Measurements from ENCODE around the gene PAN2. TPM values are rescaled to one million over a fixed set of nuclear protein-coding genes. Genes with fewer than 3 reads are reported as not detected.

Gene PAN2
- total and polyA plus RNA-seq, 2 donors (not counting 3 experiments of a cell fraction or from before 2014, with no cell fraction given) = 21.5 to 21.9 TPM

- no peaks in the 10 kb centered on the region for H3K79me2 ChIP-seq (ENCODE audit: control insufficient read depth, insufficient read depth, low read length)
- H3K9me3 ChIP-seq (replicated peaks; ENCODE audit: control insufficient read depth, insufficient read depth, low read length) = no peaks in the 10 kb centered on the region
- H3K4me1 ChIP-seq (ENCODE audit: control insufficient read depth, extremely low read depth, insufficient read depth, low read length) = no peaks in the 10 kb centered on the region
- dilution Hi-C loops (cut with MboI; ENCODE audit: extremely low pct_ligation_motif_present, low sequenced_read_pairs) = no loop called here
- H3K9me1 ChIP-seq (replicated peaks; ENCODE audit: control insufficient read depth, extremely low read depth, insufficient read depth, low read length) = no peaks in the 10 kb centered on the region
- no peak overlapping the region for H2AFZ ChIP-seq (ENCODE audit: low read depth, low read length)
- H4K20me1 ChIP-seq (replicated peaks; ENCODE audit: control insufficient read depth, extremely low read depth, insufficient read depth, low read length) = no peaks in the 10 kb centered on the region
- H3K36me3 ChIP-seq (ENCODE audit: control insufficient read depth in 2 of 2, extremely low read depth in 1 of 2, insufficient read depth in 2 of 2, low read length in 2 of 2) = no peaks in the 10 kb centered on the region
- no peak overlapping the region for H3K27ac ChIP-seq (ENCODE audit: insufficient read depth, low read depth, low read length)
- no peaks in the 10 kb centered on the region for H3K27me3 ChIP-seq (ENCODE audit: control insufficient read depth in 2 of 2, insufficient read depth in 2 of 2, low read length in 2 of 2)
- POLR2A ChIA-PET = interaction anchor here (0.6 to 0.7 kb wide), 2 partner anchors 11 to 32 kb away, joined by 4 to 5 read pairs; no protein-coding TSS in a partner anchor
- DNase-seq (ENCODE audit: low read depth, low spot score) (no peak), FAIRE-seq (no peak)
- H3K4me2 ChIP-seq (ENCODE audit: insufficient read depth, low read length) = no peak overlapping the region
- no peak overlapping the region for H3K9ac ChIP-seq (replicated peaks; ENCODE audit: extremely low read depth, insufficient read depth, low read length)
- CTCF ChIA-PET = no interaction called here
- no TSS peak for BruUV-seq (replicated peaks)
- no peak overlapping the region for H3K4me3 ChIP-seq (replicated peaks in 1 of 3; ENCODE audit: insufficient read depth in 1 of 3, low read depth in 1 of 3, low read length in 3 of 3)
- no peak for TF ChIP-seq MAX (IDR thresholded peaks at IDR 0.05; ENCODE audit: insufficient read depth, insufficient read length)
- intact Hi-C loops (cut with micrococcal nuclease) = no loop called here
These were observed 12.8 kb downstream of the PAN2 start for GRCh38 chr12:56321027-56321426.

GRCh38 chr12:56317675-56318074, 16.1 kb downstream of the PAN2 start:
- Histone ChIP-seq H3K4me3 (replicated peaks in 1 of 3; ENCODE audit: insufficient read depth in 1 of 3, low read depth in 1 of 3, low read length in 3 of 3) (no peak overlapping the region), H2AFZ (ENCODE audit: low read depth, low read length) (no peak overlapping the region), H3K36me3 (ENCODE audit: control insufficient read depth in 2 of 2, extremely low read depth in 1 of 2, insufficient read depth in 2 of 2, low read length in 2 of 2) (no peaks in the 10 kb centered on the region), H3K9me1 (replicated peaks; ENCODE audit: control insufficient read depth, extremely low read depth, insufficient read depth, low read length) (no peaks in the 10 kb centered on the region), H3K4me2 (ENCODE audit: insufficient read depth, low read length) (no peak overlapping the region), H3K4me1 (ENCODE audit: control insufficient read depth, extremely low read depth, insufficient read depth, low read length) (peaks cover 9% of the 10 kb centered on the region), H3K79me2 (ENCODE audit: control insufficient read depth, insufficient read depth, low read length) (peaks cover 13% of the 10 kb centered on the region), H3K9me3 (replicated peaks; ENCODE audit: control insufficient read depth, insufficient read depth, low read length) (no peaks in the 10 kb centered on the region), H4K20me1 (replicated peaks; ENCODE audit: control insufficient read depth, extremely low read depth, insufficient read depth, low read length) (no peaks in the 10 kb centered on the region), H3K27me3 (ENCODE audit: control insufficient read depth in 2 of 2, insufficient read depth in 2 of 2, low read length in 2 of 2) (no peaks in the 10 kb centered on the region), H3K27ac (ENCODE audit: insufficient read depth, low read depth, low read length) (no peak overlapping the region), H3K9ac (replicated peaks; ENCODE audit: extremely low read depth, insufficient read depth, low read length) (no peak overlapping the region)
- intact Hi-C loops (cut with micrococcal nuclease) = no loop called here
- no TSS peak for BruUV-seq (replicated peaks)
- ChIA-PET POLR2A (no interaction called here), CTCF (interaction anchor here (4.5 kb wide), 1 partner anchor 145 kb away, joined by 60 read pairs; no protein-coding TSS in a partner anchor)
- DNase-seq (ENCODE audit: low read depth, low spot score) (no peak), FAIRE-seq (no peak)
- dilution Hi-C loops (cut with MboI; ENCODE audit: extremely low pct_ligation_motif_present, low sequenced_read_pairs) = no loop called here
- TF ChIP-seq FOS (IDR thresholded peaks at IDR 0.05; ENCODE audit: borderline replicate concordance, insufficient read depth, low read length) (no peak), MYC (IDR thresholded peaks at IDR 0.05; ENCODE audit: low read depth, low read length) (no peak), EZH2 (IDR thresholded peaks at IDR 0.05; ENCODE audit: borderline replicate concordance, low read depth, low read length, severe bottlenecking) (no peak), MAX (IDR thresholded peaks at IDR 0.05; ENCODE audit: insufficient read depth, insufficient read length) (no peak), POLR2AphosphoS5 (IDR thresholded peaks at IDR 0.05; ENCODE audit: insufficient read depth, low read depth, low read length) (no peak), POLR2A (IDR thresholded peaks at IDR 0.05; ENCODE audit: low read depth, low read length) (no peak), CTCF (IDR thresholded peaks at IDR 0.05; ENCODE audit: extremely low read depth in 1 of 2, insufficient read depth in 1 of 2, low read depth in 1 of 2, low read length in 2 of 2) (no peak), GATA2 (IDR thresholded peaks at IDR 0.05; ENCODE audit: insufficient read depth, insufficient read length, low read depth, low read length) (no peak), JUN (IDR thresholded peaks at IDR 0.05; ENCODE audit: borderline replicate concordance, insufficient read depth, insufficient read length, low read depth) (no peak)
